Activated naive CD4-positive, alpha-beta T cell treated with anti-CD3 and anti-CD28 coated beads for 36 hours (primary cell): ENCODE data around the gene KCTD21. TPM values are rescaled to one million over a fixed set of nuclear protein-coding genes. Genes with fewer than 3 reads are reported as not detected.
"Not testable (repeated sequence)": the region's sequence is repeated elsewhere in the genome, so short reads cannot be mapped to it uniquely, and the experiment has no call there.

Source experiments
- CTCF ChIA-PET: fragments of 350-600 bp; sonication (Branson Sonifier 250); formaldehyde crosslinking; loops from one replicate; lab custom pipeline; 2021; ENCODE audit warnings: antibody characterized with exemption; lab: Charles Lee
- DNase-seq: peaks from one replicate; pipeline ENCODE4 v3.0.0-alpha.2; 2020
- H3K27ac Mint-ChIP-seq: one replicate; pipeline ENCODE4 v1.8.0; 2021; ENCODE audit warnings: mild to moderate bottlenecking, mixed read lengths
- H3K27me3 Mint-ChIP-seq: one replicate; pipeline ENCODE4 v1.8.0; 2021; ENCODE audit warnings: low read depth, mixed read lengths
- H3K36me3 Mint-ChIP-seq: one replicate; pipeline ENCODE4 v1.8.0; 2021; ENCODE audit warnings: low read depth, mixed read lengths
- H3K4me1 Mint-ChIP-seq: one replicate; pipeline ENCODE4 v1.8.0; 2021; ENCODE audit warnings: low read depth, mixed read lengths
- H3K4me3 Mint-ChIP-seq: one replicate; pipeline ENCODE4 v1.8.0; 2021; ENCODE audit warnings: mild to moderate bottlenecking, moderate library complexity, mixed read lengths
- H3K9me3 Mint-ChIP-seq: one replicate; pipeline ENCODE4 v1.8.0; 2021; ENCODE audit warnings: mixed read lengths
- intact Hi-C: fragments of 100-400 bp; cut with micrococcal nuclease; formaldehyde crosslinking; loops from one replicate; pipeline ENCODE4 v1.15.1; 2023
- total RNA-seq, 2 experiments: library from RNA; stranded (reverse); gene quantifications; one replicate each; pipeline ENCODE4 v1.2.3, GENCODE V29; 2021

KCTD21 gene, protein sequence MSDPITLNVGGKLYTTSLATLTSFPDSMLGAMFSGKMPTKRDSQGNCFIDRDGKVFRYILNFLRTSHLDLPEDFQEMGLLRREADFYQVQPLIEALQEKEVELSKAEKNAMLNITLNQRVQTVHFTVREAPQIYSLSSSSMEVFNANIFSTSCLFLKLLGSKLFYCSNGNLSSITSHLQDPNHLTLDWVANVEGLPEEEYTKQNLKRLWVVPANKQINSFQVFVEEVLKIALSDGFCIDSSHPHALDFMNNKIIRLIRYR
- 10 to 100 TPM in 1 of 2 experiments, 1 to 10 TPM in 1; 8.6 to 10.1 TPM for total RNA-seq

GRCh38 chr11:78188286-78189173, at the start of gene KCTD21, which contains the start of gene USP35:
KCTD21 (minus strand) TSS chr11:78188626; CDS start chr11:78174554, 14,072 bp downstream.
USP35 (plus strand) TSS chr11:78188919; CDS start chr11:78196246, 7,327 bp downstream.
- Mint-ChIP-seq H3K9me3 (no peaks in the 10 kb centered on the region), H3K4me1 (peaks cover 55% of the 10 kb centered on the region), H3K27me3 (no peaks in the 10 kb centered on the region), H3K27ac (peak within 1 kb of the TSS; percentile 99), H3K4me3 (peak within 1 kb of the TSS; percentile 99), H3K36me3 (peaks cover 4% of the 10 kb centered on the region)
- CTCF ChIA-PET = interaction anchor here (0.7 to 1.3 kb wide), 4 partner anchors 12 to 50 kb away, joined by 4 to 6 read pairs (median 4); partner anchors contain the start of gene ALG8
- peak; percentile 93 for DNase-seq
- intact Hi-C loops = loop anchor here (1.0 to 5.0 kb wide), 11 partner anchors 14 to 551 kb away; partner anchors contain the start of genes AAMDC, ALG8, CLNS1A and GAB2

DNA sequence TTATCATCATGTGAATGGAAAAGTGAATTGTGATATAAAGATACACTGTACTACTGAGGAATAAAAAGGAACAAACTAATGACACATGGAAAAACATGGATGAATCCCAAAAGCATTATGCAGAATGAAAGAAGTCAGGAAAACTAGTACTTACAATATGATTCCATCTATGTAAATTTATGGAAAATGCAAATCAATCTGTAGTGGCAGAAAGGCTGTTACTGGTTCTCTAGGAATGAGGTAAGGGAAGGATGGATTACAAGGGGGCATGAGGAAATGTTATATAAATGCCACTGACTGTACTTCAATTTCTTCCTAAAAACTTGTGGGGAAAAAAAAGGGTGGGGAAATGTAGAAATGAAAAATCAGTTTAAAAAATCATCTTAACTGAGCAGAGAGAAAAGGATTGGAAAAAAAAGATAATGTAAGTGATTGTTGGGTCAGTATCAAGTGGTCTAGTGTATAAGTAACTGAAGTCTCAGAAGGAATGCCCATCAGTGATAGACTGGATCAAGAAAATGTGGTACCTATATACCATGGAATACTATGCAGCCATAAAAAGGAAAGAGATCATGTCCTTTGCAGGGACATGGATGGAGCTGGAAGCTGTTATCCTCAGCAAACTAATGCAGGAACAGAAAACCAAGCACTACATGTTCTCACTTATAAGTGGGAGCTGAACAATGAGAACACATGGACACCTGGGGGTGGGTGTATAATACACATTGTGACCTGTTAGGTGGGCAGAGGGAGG, 49.0 kb upstream of the KCTD21 start:
- CTCF ChIA-PET = interaction anchor here (0.6 to 1.1 kb wide), 2 partner anchors 11 to 32 kb away, joined by 4 to 5 read pairs; no protein-coding TSS in a partner anchor
- Mint-ChIP-seq H3K9me3 (peaks cover 12% of the 10 kb centered on the region), H3K4me1 (no peaks in the 10 kb centered on the region), H3K27ac (no peak overlapping the region), H3K27me3 (no peaks in the 10 kb centered on the region), H3K4me3 (no peak overlapping the region), H3K36me3 (peaks cover 10% of the 10 kb centered on the region)
- intact Hi-C loops = no loop called here
- DNase-seq = no peak

- Mint-ChIP-seq H3K4me3 (no peak overlapping the region), H3K36me3 (peaks cover 3% of the 10 kb centered on the region), H3K27ac (no peak overlapping the region), H3K9me3 (no peaks in the 10 kb centered on the region), H3K4me1 (peaks cover 6% of the 10 kb centered on the region), H3K27me3 (no peaks in the 10 kb centered on the region)
- CTCF ChIA-PET = no interaction called here
- DNase-seq = no peak
- intact Hi-C loops = no loop called here
These were observed 45.6 kb upstream of the KCTD21 start for GRCh38 chr11:78234006-78234405.

DNA sequence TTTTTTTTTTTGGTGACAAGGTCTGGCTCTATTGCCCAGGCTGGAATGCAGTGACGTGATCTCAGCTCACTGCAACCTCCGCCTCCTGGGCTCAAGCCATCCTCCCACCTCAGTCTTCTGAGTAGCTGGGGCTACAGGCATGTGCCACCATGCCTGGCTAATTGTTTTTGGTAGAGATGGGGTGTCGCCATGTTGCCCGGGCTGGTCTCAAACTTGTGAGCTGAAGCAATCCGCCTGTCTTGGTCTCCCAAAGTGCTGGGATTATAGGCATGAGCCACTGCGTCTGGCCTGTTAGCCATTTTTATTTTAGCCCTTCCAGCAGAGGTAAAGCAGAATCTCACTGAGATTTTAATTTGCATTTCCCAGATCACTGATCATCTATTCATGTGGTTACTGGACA, 44.6 kb upstream of the KCTD21 start:
- H3K4me1 Mint-ChIP-seq, H3K9me3 Mint-ChIP-seq, H3K36me3 Mint-ChIP-seq, DNase-seq, H3K4me3 Mint-ChIP-seq, H3K27ac Mint-ChIP-seq, intact Hi-C loops, CTCF ChIA-PET, H3K27me3 Mint-ChIP-seq: not testable (repeated sequence)

- CTCF ChIA-PET = no interaction called here
- intact Hi-C loops = no loop called here
- peaks cover 13% of the 10 kb centered on the region for H3K4me1 Mint-ChIP-seq
These were observed 43.6 kb upstream of the KCTD21 start for GRCh38 chr11:78231962-78232501.

DNA sequence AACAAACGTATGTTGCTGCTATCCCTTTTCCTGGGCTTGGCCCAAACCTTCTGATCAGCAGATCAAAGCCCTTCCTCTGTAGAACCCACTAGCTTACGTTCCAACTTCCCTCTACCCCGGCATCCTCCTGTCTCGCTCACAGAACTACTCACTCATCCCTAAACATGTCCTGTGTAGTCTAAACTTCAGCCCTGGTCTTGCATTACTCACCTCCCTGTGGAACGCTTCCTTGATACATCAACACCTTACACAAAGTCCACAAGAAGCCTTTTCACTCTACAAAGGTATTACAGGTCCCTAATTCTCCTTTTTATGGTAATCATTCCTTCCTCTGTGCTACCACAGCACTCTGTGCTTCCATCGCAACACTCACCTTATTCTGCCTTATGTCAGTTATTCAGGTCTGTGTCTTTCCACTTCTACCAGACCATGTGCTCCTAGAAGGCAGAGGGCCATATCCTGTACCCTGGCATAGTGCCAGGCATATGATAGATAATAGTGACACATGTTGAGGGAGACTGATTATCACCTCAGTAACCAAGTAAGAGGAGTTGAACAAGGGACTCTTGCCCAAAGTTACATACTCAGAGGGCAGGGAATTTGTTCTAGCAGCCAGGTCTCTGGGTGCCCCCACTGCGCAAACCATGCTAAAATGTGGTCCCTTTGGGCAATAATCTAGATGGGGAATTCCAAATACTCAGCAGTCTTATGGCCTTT, 41.9 kb upstream of the KCTD21 start:
- Mint-ChIP-seq H3K4me1 (peaks cover 18% of the 10 kb centered on the region), H3K36me3 (no peaks in the 10 kb centered on the region), H3K4me3 (no peak overlapping the region), H3K9me3 (no peaks in the 10 kb centered on the region), H3K27me3 (no peaks in the 10 kb centered on the region), H3K27ac (no peak overlapping the region)
- no peak for DNase-seq
- intact Hi-C loops = no loop called here
- CTCF ChIA-PET = no interaction called here

More at GRCh38 chr11:78231962-78232501, 43.6 kb upstream of the KCTD21 start:
- no peak for DNase-seq
- Mint-ChIP-seq H3K27me3 (no peaks in the 10 kb centered on the region), H3K9me3 (no peaks in the 10 kb centered on the region), H3K27ac (no peak overlapping the region), H3K36me3 (no peaks in the 10 kb centered on the region), H3K4me3 (no peak overlapping the region)

DNA sequence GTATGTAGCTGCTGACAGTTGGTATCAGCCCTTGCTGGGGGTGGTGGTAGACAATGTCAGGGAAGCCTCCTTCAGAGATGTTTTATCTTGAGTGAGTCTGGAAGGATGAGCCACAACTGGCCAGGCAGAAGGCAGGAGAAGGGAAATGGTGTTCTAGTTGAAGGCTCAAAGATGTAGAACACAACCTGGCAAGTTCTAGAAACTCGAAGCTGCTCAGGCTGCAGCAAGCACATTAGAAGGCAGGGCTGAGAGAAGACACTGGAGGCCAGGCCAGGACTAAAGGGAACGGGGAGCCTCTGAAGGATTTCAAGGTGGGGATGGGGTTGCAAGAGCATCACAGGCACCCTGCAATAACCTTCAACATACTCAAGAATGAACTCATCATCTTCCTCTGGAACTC, 40.7 kb upstream of the KCTD21 start:
- Mint-ChIP-seq H3K9me3 (no peaks in the 10 kb centered on the region), H3K4me1 (peaks cover 18% of the 10 kb centered on the region), H3K4me3 (no peak overlapping the region), H3K27ac (no peak overlapping the region), H3K36me3 (no peaks in the 10 kb centered on the region), H3K27me3 (no peaks in the 10 kb centered on the region)
- DNase-seq = no peak
- CTCF ChIA-PET = interaction anchor here (1.1 kb wide), 1 partner anchor 202 kb away, joined by 6 read pairs; no protein-coding TSS in a partner anchor
- intact Hi-C loops = loop anchor here (5.0 kb wide), 1 partner anchor 358 kb away; no protein-coding TSS in a partner anchor

GRCh38 chr11:78228467-78228866, 40.0 kb upstream of the KCTD21 start:
- H3K4me1 Mint-ChIP-seq = peaks cover 18% of the 10 kb centered on the region
- H3K27me3 Mint-ChIP-seq = no peaks in the 10 kb centered on the region
- H3K36me3 Mint-ChIP-seq = no peaks in the 10 kb centered on the region
- CTCF ChIA-PET = interaction anchor here (0.6 to 1.6 kb wide), 10 partner anchors 32 to 336 kb away, joined by 3 to 8 read pairs (median 4); no protein-coding TSS in a partner anchor
- H3K4me3 Mint-ChIP-seq = no peak overlapping the region
- intact Hi-C loops = loop anchor here (1.0 to 5.0 kb wide), 4 partner anchors 169 to 359 kb away; partner anchors contain the start of gene GAB2
- no peaks in the 10 kb centered on the region for H3K9me3 Mint-ChIP-seq
- no peak overlapping the region for H3K27ac Mint-ChIP-seq
- peak; percentile 28 for DNase-seq

DNA sequence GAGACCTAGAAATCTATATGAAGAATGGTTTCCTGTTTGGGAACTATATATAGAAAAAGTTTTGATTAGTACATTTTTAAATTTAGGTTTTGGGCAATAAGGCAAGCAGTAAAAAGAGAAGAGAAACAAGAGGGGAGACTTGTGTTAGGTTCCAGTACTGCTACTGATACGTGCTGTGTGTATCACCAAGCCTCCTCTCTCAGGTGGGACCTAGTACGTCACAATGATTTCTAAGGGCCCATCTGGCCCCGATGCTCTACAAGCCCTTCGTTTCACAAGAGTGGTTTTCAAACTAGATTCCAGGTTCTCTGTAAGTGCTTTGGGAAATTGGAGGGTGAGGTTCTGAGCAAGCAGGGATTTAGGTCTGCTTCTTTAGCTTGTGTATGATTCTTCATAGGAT, 39.5 kb upstream of the KCTD21 start:
- Mint-ChIP-seq H3K4me3 (no peak overlapping the region), H3K27me3 (no peaks in the 10 kb centered on the region), H3K9me3 (no peaks in the 10 kb centered on the region), H3K27ac (peak overlapping the region; percentile 83), H3K4me1 (peaks cover 20% of the 10 kb centered on the region), H3K36me3 (no peaks in the 10 kb centered on the region)
- intact Hi-C loops = loop anchor here (1.0 to 5.0 kb wide), 7 partner anchors 25 to 359 kb away; partner anchors contain the start of genes GAB2, KCTD21 and USP35
- no peak for DNase-seq
- CTCF ChIA-PET = interaction anchor here (0.7 to 1.6 kb wide), 9 partner anchors 20 to 336 kb away, joined by 3 to 8 read pairs (median 4); no protein-coding TSS in a partner anchor

- H3K4me1 Mint-ChIP-seq = peaks cover 20% of the 10 kb centered on the region
- no peaks in the 10 kb centered on the region for H3K9me3 Mint-ChIP-seq
- CTCF ChIA-PET = interaction anchor here (0.5 to 1.6 kb wide), 5 partner anchors 21 to 337 kb away, joined by 3 to 8 read pairs (median 3); no protein-coding TSS in a partner anchor
- H3K27ac Mint-ChIP-seq = peak overlapping the region; percentile 83
- H3K27me3 Mint-ChIP-seq = no peaks in the 10 kb centered on the region
- intact Hi-C loops = loop anchor here (1.0 to 5.0 kb wide), 4 partner anchors 24 to 360 kb away; partner anchors contain the start of genes KCTD21 and USP35
- peak; percentile 65 for DNase-seq
- H3K36me3 Mint-ChIP-seq = no peaks in the 10 kb centered on the region
- H3K4me3 Mint-ChIP-seq = peak overlapping the region; percentile 22
These were observed 38.6 kb upstream of the KCTD21 start for GRCh38 chr11:78226684-78227680.
